NB4 (cell line): Measurements from ENCODE around the gene COL4A1.

Source experiments
- CTCF ChIP-seq: IDR thresholded peaks from one replicate; pipeline ENCODE4 v1.5.1; 2012; ENCODE audit warnings: low read depth, low read length
- MYC ChIP-seq: IDR thresholded peaks from 2 replicates; pipeline ENCODE4 v1.6.1; 2011; ENCODE audit warnings: low read depth, low read length
- POLR2A ChIP-seq: IDR thresholded peaks from 2 replicates; pipeline ENCODE4 v1.6.1; 2011; ENCODE audit warnings: mild to moderate bottlenecking; ENCODE audit not compliant: insufficient read length; ENCODE audit errors: extremely low read depth

- TF ChIP-seq POLR2A, result no peak
- no peak for TF ChIP-seq CTCF
- no peak for TF ChIP-seq MYC
Observed at GRCh38 chr13:110261166-110262081, 45.5 kb downstream of the COL4A1 start.
